Small intestine (tissue), 4 donors: ENCODE data around the gene CNRIP1. TPM values are rescaled to one million over a fixed set of nuclear protein-coding genes. Genes with fewer than 3 reads are reported as not detected.

Experiments
- polyA plus RNA-seq, 4 donors: library from polyadenylated mRNA; stranded (reverse) in 3 of 4; unstranded in 1 of 4; fragments of 200-250 nt in 3 of 4; fragments of 120-200 nt in 1 of 4; gene quantifications; one replicate each; pipeline versions ENCODE4 v1.2.1 to v1.2.3, GENCODE V29; 2013
- donor health status: healthy with polysubstance abuse.
- donor health status: Bipolar disorder and iron deficiency.
- donor health status: healthy.

The CNRIP1 gene
- polyA plus RNA-seq, 4 donors: 8.5 to 15.5 (median 9.2) TPM; not detected in 1

Other genes with a start within 250 kb of the CNRIP1 start
- gene PNO1, start 162.1 kb downstream of the CNRIP1 start, polyA plus RNA-seq: 10 to 100 TPM in 2 of 4 donors, 1 to 10 TPM in 2; 4.9 to 13.5 (median 9.2) TPM
- gene PPP3R1, start 67.4 kb downstream of the CNRIP1 start, polyA plus RNA-seq: 10 to 100 TPM; 18.1 to 41.9 (median 22.4) TPM
- gene PLEK, start 45.3 kb upstream of the CNRIP1 start, polyA plus RNA-seq: 1 to 10 TPM; 2.5 to 6.6 (median 5.3) TPM
- 1 to 10 TPM in 3 of 4 donors, under 1 TPM in 1; 0.78 to 2.6 (median 1.7) TPM for gene FBXO48, start 147.3 kb upstream of the CNRIP1 start, polyA plus RNA-seq
- gene APLF, start 147.6 kb upstream of the CNRIP1 start, polyA plus RNA-seq: 1 to 10 TPM in 1 of 4 donors, under 1 TPM in 3; 0.27 to 2.5 (median 0.43) TPM